Esophagus squamous epithelium (tissue), 5 donors: ENCODE data around the gene IKZF4. TPM values are rescaled to one million over a fixed set of nuclear protein-coding genes. Genes with fewer than 3 reads are reported as not detected.
A peak's percentile ranks its signal among the peaks of the same experiment; 100 is the strongest.

Experiments
- DNase-seq: peaks from one replicate; lab custom pipeline; 2025; lab: John Stamatoyannopoulos, UW
- H3K27ac ChIP-seq, 4 donors: fragments of 200-600 bp; sonication (generic); one replicate each; pipeline ENCODE4 v1.5.1; 2016 to 2019; ENCODE audit warnings: mild to moderate bottlenecking in 1 of 4
- H3K27me3 ChIP-seq, 4 donors: fragments of 200-600 bp; sonication (generic); 1 replicate in 3 of 4; 2 replicates in 1 of 4; pipeline versions ENCODE4 v1.5.1 to v1.6.0; 2017 to 2021; ENCODE audit warnings: antibody characterized with exemption in 1 of 4
- H3K36me3 ChIP-seq, 3 donors: fragments of 200-600 bp; sonication (generic); one replicate each; pipeline ENCODE4 v1.5.1; 2016 to 2019
- H3K4me1 ChIP-seq, 3 donors: fragments of 200-600 bp; sonication (generic); one replicate each; pipeline ENCODE4 v1.5.1; 2017 to 2019
- H3K4me3 ChIP-seq, 4 donors: fragments of 200-600 bp; sonication (generic); 1 replicate in 3 of 4; 2 replicates in 1 of 4; pipeline ENCODE4 v1.5.1; 2016 to 2019; ENCODE audit warnings: mild to moderate bottlenecking in 2 of 4, moderate library complexity in 1 of 4
- H3K9me3 ChIP-seq, 3 donors: fragments of 200-600 bp; sonication (generic); one replicate each; pipeline ENCODE4 v1.5.1; 2016 to 2019
- POLR2A ChIP-seq, 4 donors: fragments of 450-650 bp; IDR thresholded peaks; one replicate each; pipeline ENCODE4 v1.6.1; 2017; ENCODE audit warnings: antibody characterized with exemption in 4 of 4, mild to moderate bottlenecking in 4 of 4, moderate library complexity in 3 of 4
- WGBS, 2 donors: methylation state at CpG; one replicate each; pipeline ENCODE4 v1.1.5; 2018; 5-methylcytosine and 5-hydroxymethylcytosine counted together
- intact Hi-C: fragments of 100-400 bp; cut with DNase I; formaldehyde crosslinking; loops from one replicate; pipeline ENCODE4 v1.15.0; 2022
- total RNA-seq, 4 donors: library from RNA; depleted of rRNA; stranded (reverse); fragments of >200 nt; gene quantifications; one replicate each; pipeline ENCODE4 v1.1.0, GENCODE V29; 2016
- TF ChIP-seq, protein P1 (sequence below), 6 experiments: fragments of 450-650 bp in 4 of 6; fragments of 200-600 bp in 2 of 6; sonication (generic) in 2 of 6; IDR thresholded peaks; one replicate each; pipeline ENCODE4 v1.5.1; 2016 to 2019; ENCODE audit warnings: antibody characterized with exemption in 6 of 6, mild to moderate bottlenecking in 4 of 6, moderate library complexity in 4 of 6
- donor health status: DM: yes; HTN: yes; CAD: no.

The IKZF4 gene
- total RNA-seq, 4 donors from 2014 or later = 1.2 to 2.0 (median 1.9) TPM

DNA sequence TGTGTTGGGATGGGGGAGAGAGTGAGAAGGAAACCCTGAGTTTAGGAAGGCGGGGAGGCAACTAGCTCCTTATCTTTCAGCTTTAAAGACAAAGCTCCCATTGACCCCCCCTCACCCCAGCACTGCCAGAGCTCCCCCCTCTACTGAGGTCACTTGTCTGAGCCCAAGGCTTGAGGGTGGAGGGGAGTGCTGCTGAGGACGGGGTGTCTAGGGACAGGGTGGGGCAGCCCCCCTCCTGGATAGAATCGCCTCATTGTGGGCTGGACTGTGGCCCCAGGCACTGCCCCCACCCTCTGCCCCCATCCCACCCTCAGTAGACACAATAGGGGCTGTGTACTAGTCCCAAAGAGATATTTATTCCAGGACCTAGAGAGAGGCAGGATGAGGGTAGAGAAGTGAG lies 62.1 kb downstream of the IKZF4 start:
- H3K4me3 ChIP-seq = no peak overlapping the region
- WGBS, 2 donors = 62 to 73% methylated on average over 3 of the region's 3 CpGs

DNA sequence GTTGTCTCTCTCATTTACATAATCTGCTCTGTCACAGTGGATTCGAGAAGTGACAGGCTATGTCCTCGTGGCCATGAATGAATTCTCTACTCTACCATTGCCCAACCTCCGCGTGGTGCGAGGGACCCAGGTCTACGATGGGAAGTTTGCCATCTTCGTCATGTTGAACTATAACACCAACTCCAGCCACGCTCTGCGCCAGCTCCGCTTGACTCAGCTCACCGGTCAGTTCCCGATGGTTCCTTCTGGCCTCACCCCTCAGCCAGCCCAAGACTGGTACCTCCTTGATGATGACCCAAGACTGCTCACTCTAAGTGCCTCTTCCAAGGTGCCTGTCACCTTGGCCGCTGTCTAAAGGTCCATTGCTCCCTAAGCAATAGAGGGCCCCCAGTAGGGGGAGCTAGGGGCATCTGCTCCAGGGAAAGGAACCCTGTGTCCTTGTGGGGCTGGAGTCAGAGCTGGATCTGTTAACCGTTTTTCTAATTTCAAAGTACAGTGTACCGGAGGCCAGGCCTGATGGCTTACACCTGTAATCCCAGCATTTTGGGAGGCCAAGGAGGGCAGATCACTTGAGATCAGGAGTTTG lies 64.2 kb downstream of the IKZF4 start:
- peak overlapping the region in 2 of 4 donors; percentile 42 to 72 for H3K27ac ChIP-seq
- H3K4me1 ChIP-seq = peaks cover 4 to 70% (median 5%) of the 10 kb centered on the region in 3 donors
- peaks cover 0 to 8% (median 0%) of the 10 kb centered on the region in 4 donors for H3K27me3 ChIP-seq
- H3K36me3 ChIP-seq = peaks cover 0 to 76% (median 0%) of the 10 kb centered on the region in 3 donors
- H3K4me3 ChIP-seq = no peak overlapping the region
- no peaks in the 10 kb centered on the region for H3K9me3 ChIP-seq
- WGBS, 2 donors = 85% methylated on average over 14 to 15 of the region's 15 CpGs
- DNase-seq = no peak
- intact Hi-C loops = no loop called here
- no peak for TF ChIP-seq POLR2A (IDR thresholded peaks at IDR 0.05)
- TF ChIP-seq, protein P1, sequence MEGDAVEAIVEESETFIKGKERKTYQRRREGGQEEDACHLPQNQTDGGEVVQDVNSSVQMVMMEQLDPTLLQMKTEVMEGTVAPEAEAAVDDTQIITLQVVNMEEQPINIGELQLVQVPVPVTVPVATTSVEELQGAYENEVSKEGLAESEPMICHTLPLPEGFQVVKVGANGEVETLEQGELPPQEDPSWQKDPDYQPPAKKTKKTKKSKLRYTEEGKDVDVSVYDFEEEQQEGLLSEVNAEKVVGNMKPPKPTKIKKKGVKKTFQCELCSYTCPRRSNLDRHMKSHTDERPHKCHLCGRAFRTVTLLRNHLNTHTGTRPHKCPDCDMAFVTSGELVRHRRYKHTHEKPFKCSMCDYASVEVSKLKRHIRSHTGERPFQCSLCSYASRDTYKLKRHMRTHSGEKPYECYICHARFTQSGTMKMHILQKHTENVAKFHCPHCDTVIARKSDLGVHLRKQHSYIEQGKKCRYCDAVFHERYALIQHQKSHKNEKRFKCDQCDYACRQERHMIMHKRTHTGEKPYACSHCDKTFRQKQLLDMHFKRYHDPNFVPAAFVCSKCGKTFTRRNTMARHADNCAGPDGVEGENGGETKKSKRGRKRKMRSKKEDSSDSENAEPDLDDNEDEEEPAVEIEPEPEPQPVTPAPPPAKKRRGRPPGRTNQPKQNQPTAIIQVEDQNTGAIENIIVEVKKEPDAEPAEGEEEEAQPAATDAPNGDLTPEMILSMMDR (IDR thresholded peaks at IDR 0.05) = peak in 1 of 6 experiments; percentile 34

More for the DNA sequence above, 62.1 kb downstream of the IKZF4 start:
- DNase-seq = no peak
- Histone ChIP-seq H3K4me1 (peaks cover 4 to 89% (median 6%) of the 10 kb centered on the region in 3 donors), H3K27me3 (peaks cover 0 to 12% (median 0%) of the 10 kb centered on the region in 4 donors), H3K36me3 (peaks cover 0 to 55% (median 0%) of the 10 kb centered on the region in 3 donors), H3K9me3 (no peaks in the 10 kb centered on the region), H3K27ac (peak overlapping the region in 3 of 4 donors; percentile 91 to 99 (median 98))
- TF ChIP-seq POLR2A (IDR thresholded peaks at IDR 0.05) = no peak
- TF ChIP-seq, protein P1 (IDR thresholded peaks at IDR 0.05) = no peak
- intact Hi-C loops = no loop called here

DNA sequence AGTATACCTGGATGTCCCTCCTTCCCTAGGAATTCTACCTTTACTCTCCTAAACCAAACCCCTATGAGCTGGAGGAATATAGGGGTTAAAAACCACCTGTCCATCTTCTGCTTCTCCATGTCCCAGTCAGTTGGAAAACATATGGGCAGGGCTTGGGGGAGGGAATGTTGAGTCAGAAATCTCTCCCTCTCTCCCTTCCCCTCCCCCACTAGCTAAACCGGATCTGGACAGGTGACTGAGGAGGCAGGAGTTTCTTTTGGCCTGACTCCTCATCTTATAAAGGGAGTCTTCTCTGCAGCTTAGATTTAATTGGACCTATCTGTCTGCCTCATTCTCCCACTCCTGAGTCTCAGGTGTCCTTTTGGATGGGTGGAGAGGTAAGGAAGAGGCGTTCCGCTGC lies 65.3 kb downstream of the IKZF4 start:
- WGBS, 2 donors = 78% methylated on average over 3 of the region's 3 CpGs
- Histone ChIP-seq H3K4me3 (no peak overlapping the region), H3K9me3 (no peaks in the 10 kb centered on the region), H3K27me3 (no peaks in the 10 kb centered on the region), H3K27ac (peak overlapping the region; percentile 42 to 72 (median 62)), H3K36me3 (peaks cover 0 to 85% (median 0%) of the 10 kb centered on the region in 3 donors), H3K4me1 (peaks cover 0 to 60% (median 0%) of the 10 kb centered on the region in 3 donors)
- no peak for DNase-seq
- TF ChIP-seq, protein P1 (IDR thresholded peaks at IDR 0.05) = no peak
- no peak for TF ChIP-seq POLR2A (IDR thresholded peaks at IDR 0.05)
- intact Hi-C loops = no loop called here

DNA sequence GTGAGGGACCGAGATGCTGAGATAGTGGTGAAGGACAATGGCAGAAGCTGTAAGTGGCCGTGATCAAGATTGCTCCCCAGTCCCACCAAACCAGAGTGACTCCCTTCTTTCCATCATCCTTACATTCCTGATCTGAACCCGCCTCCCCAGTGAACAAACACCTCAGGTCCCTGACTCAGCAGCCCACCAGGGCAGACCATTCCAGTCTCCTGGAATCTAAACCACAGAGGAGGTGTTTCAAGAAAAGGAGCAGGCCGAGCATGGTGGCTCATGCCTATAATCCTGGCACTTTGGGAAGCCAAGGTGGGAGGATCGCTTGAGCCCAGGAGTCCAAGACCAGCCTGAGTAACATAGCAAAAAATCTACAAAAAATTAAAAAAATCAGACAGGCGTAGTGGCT lies 65.8 kb downstream of the IKZF4 start:
- Histone ChIP-seq H3K27ac (peak overlapping the region; percentile 42 to 72 (median 62)), H3K9me3 (no peaks in the 10 kb centered on the region), H3K4me3 (no peak overlapping the region), H3K27me3 (no peaks in the 10 kb centered on the region), H3K4me1 (peaks cover 0 to 55% (median 0%) of the 10 kb centered on the region in 3 donors), H3K36me3 (peaks cover 0 to 88% (median 0%) of the 10 kb centered on the region in 3 donors)
- WGBS, 2 donors = 72 to 90% methylated on average over 4 to 6 of the region's 6 CpGs
- TF ChIP-seq, protein P1 (IDR thresholded peaks at IDR 0.05) = no peak
- no peak for TF ChIP-seq POLR2A (IDR thresholded peaks at IDR 0.05)
- DNase-seq = no peak
- intact Hi-C loops = no loop called here

DNA sequence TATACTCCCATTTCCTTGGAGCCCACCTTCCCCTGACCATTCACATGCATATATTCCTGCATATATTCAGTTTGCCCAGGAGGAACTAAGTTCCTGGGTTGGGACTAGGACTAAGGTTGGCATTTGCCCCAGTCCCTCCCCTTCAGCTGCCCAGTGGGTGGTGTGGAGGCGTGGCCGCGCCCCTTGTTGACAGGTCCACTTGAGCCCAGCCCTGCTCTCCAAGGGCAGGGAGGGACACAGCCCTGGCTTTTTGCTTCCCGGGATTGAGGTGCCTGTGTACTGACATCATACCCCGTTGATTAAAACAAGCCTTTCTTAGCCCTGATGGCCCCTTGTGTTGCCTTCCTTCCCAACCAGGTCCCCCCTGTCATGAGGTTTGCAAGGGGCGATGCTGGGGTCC lies 66.4 kb downstream of the IKZF4 start:
- WGBS, 2 donors = 66 to 78% methylated on average over 2 to 3 of the region's 6 CpGs
- peaks cover 0 to 49% (median 0%) of the 10 kb centered on the region in 3 donors for H3K4me1 ChIP-seq
- DNase-seq = no peak

More for the DNA sequence above, 66.4 kb downstream of the IKZF4 start:
- H3K36me3 ChIP-seq = peaks cover 0 to 90% (median 0%) of the 10 kb centered on the region in 3 donors
- H3K27ac ChIP-seq = peak overlapping the region in 3 of 4 donors; percentile 21 to 72 (median 71)
- no peaks in the 10 kb centered on the region for H3K9me3 ChIP-seq
- no peaks in the 10 kb centered on the region for H3K27me3 ChIP-seq
- TF ChIP-seq POLR2A (IDR thresholded peaks at IDR 0.05) = no peak
- TF ChIP-seq, protein P1 (IDR thresholded peaks at IDR 0.05) = no peak
- no peak overlapping the region for H3K4me3 ChIP-seq
- intact Hi-C loops = no loop called here
